Prostate gland (tissue), 2 donors: ENCODE data around the gene MARF1. TPM values are rescaled to one million over a fixed set of nuclear protein-coding genes. Genes with fewer than 3 reads are reported as not detected.
"Not testable (repeated sequence)": the region's sequence is repeated elsewhere in the genome, so short reads cannot be mapped to it uniquely, and the experiment has no call there.

Experiments used
- DNase-seq: peaks from one replicate; pipeline ENCODE4 v3.0.0-alpha.2; 2019; ENCODE audit warnings: low spot score
- H3K27ac ChIP-seq, 2 donors: fragments of 200-600 bp; sonication (generic); 2 replicates each; pipeline ENCODE4 v1.5.1; 2017 to 2019
- H3K27me3 ChIP-seq: fragments of 200-600 bp; sonication (generic); replicated peaks from 2 replicates; pipeline ENCODE4 v1.5.1; 2019; ENCODE audit not compliant: insufficient read depth
- H3K36me3 ChIP-seq, 2 donors: fragments of 200-600 bp; sonication (generic); 1 replicate in 1 of 2; 2 replicates in 1 of 2; pipeline versions ENCODE4 v1.5.1 to v1.8.1; 2017 to 2019
- H3K4me1 ChIP-seq: fragments of 200-600 bp; sonication (generic); replicated peaks from 2 replicates; pipeline ENCODE4 v1.5.1; 2019
- H3K4me3 ChIP-seq, 2 donors: fragments of 200-600 bp; sonication (generic); 2 replicates each; pipeline ENCODE4 v1.5.1; 2017 to 2019
- H3K9me3 ChIP-seq: fragments of 200-600 bp; sonication (generic); 2 replicates; pipeline ENCODE4 v1.5.1; 2017
- CTCF ChIP-seq, 4 experiments: fragments of 200-600 bp in 2 of 4; fragments of 450-650 bp in 2 of 4; sonication (generic) in 2 of 4; IDR thresholded peaks; 1 replicate in 3 of 4; 2 replicates in 1 of 4; pipeline ENCODE4 v1.5.1; 2016 to 2019; ENCODE audit warnings: antibody characterized with exemption in 4 of 4, mild to moderate bottlenecking in 2 of 4, moderate library complexity in 2 of 4
- POLR2A ChIP-seq: fragments of 450-650 bp; IDR thresholded peaks from one replicate; pipeline ENCODE4 v1.6.1; 2016; ENCODE audit warnings: antibody characterized with exemption, mild to moderate bottlenecking
- POLR2AphosphoS5 ChIP-seq: sonication (generic); formaldehyde crosslinking; IDR thresholded peaks from one replicate; pipeline ENCODE4 v1.6.1; 2017; ENCODE audit warnings: antibody characterized with exemption
- WGBS: methylation state at CpG from one replicate; pipeline ENCODE4 v1.1.5; 2018; 5-methylcytosine and 5-hydroxymethylcytosine counted together
- intact Hi-C: fragments of 100-400 bp; cut with DNase I; formaldehyde crosslinking; loops from one replicate; pipeline ENCODE4 v1.14.2; 2022
- total RNA-seq, 2 donors: library from RNA; depleted of rRNA; stranded (reverse); fragments of >200 nt; gene quantifications; one replicate each; pipeline ENCODE4 v1.1.0, GENCODE V29; 2016

MARF1 gene
- total RNA-seq, 2 donors from 2014 or later: 33.3 to 54.2 TPM

GRCh38 chr16:15574614-15574948 lies 68.4 kb downstream of the MARF1 start:
- DNase-seq: no peak
- intact Hi-C loops: no loop called here
- Histone ChIP-seq H3K27me3 (no peaks in the 10 kb centered on the region), H3K36me3 (no peaks in the 10 kb centered on the region), H3K9me3 (no peaks in the 10 kb centered on the region), H3K27ac (no peak overlapping the region), H3K4me3 (no peak overlapping the region), H3K4me1 (peaks cover 13% of the 10 kb centered on the region)
- TF ChIP-seq CTCF (IDR thresholded peaks at IDR 0.05) (no peak), POLR2AphosphoS5 (no peak), POLR2A (no peak)
- 95% methylated on average over 10 of the region's 10 CpGs for whole genome bisulfite sequencing

DNA sequence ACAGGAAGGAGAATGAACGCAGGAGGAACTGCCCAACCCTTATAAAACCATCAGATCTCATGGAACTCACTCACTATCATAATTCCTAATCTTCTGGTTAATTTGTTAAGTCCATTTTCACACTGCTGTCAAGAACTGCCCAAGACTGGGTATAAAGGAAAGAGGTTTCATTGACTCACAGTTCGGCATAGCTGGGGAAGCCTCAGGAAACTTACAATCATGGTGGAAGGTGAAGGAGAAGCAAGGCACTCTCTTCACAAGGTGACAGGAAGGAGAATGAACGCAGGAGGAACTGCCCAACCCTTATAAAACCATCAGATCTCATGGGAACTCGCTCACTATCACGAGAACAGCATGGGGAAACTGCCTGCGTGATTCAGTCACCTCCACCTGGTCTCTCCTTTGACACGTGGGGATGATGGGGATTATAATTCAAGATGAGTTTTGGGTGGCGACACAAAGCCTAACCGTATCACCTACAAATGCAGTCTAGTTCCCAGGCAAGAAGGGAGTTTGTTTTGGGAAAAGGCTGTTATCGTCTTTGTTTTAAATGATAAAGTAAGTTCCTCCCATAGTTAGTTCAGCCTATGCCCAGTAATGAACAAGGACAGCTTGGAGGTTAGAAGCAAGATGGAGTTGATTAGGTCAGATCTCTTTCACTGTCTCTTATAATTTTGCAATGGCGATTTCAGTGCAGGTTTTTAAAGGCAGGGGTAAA lies 68.9 kb downstream of the MARF1 start:
- H3K27me3 ChIP-seq, H3K36me3 ChIP-seq, intact Hi-C loops, H3K9me3 ChIP-seq, DNase-seq, H3K27ac ChIP-seq, H3K4me3 ChIP-seq: not testable (repeated sequence)
- 94% methylated on average over 11 of the region's 11 CpGs for WGBS
- H3K4me1 ChIP-seq: peaks cover 13% of the 10 kb centered on the region

DNA sequence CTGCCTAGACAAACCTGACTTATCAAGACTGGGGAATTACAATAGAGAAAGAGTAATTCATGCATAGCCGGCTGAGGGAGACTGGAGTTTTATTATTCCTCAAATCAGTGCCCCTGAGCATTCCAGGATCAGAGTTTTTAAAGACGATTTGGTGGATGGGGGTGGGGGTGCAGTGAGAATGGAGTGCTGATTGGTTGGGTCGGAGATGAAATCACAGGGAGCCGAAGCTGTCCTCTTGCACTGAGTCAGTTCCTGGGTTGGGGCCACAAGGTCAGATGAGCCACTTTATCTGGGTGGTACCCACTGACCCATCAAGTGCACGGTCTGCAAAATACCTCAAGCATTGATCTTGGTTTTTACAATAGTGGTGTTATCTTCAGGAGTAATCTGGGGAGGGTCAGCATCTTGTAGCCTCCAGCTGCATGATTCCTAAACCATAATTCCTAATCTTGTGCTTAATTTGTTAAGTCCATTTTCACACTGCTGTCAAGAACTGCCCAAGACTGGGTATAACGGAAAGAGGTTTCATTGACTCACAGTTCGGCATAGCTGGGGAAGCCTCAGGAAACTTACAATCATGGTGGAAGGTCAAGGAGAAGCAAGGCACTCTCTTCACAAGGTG lies 69.6 kb downstream of the MARF1 start:
- intact Hi-C loops: no loop called here
- Histone ChIP-seq H3K27ac (peak overlapping the region in 1 of 2 donors; percentile 0), H3K36me3 (no peaks in the 10 kb centered on the region), H3K27me3 (no peaks in the 10 kb centered on the region), H3K9me3 (no peaks in the 10 kb centered on the region), H3K4me1 (peaks cover 13% of the 10 kb centered on the region), H3K4me3 (no peak overlapping the region)
- TF ChIP-seq POLR2AphosphoS5 (no peak), POLR2A (no peak), CTCF (IDR thresholded peaks at IDR 0.05) (no peak)
- WGBS: 87% methylated on average over 7 of the region's 7 CpGs
- no peak for DNase-seq

- H3K36me3 ChIP-seq: no peaks in the 10 kb centered on the region
- H3K27ac ChIP-seq: peak overlapping the region in 1 of 2 donors; percentile 0
- H3K27me3 ChIP-seq: no peaks in the 10 kb centered on the region
- intact Hi-C loops: no loop called here
- TF ChIP-seq POLR2AphosphoS5: peak; percentile 73
- no peak for TF ChIP-seq POLR2A
- peaks cover 8% of the 10 kb centered on the region for H3K4me1 ChIP-seq
- WGBS: 25% methylated on average over 9 of the region's 9 CpGs
- no peaks in the 10 kb centered on the region for H3K9me3 ChIP-seq
- H3K4me3 ChIP-seq: no peak overlapping the region
- DNase-seq: no peak
Observed at GRCh38 chr16:15572329-15573001, 70.5 kb downstream of the MARF1 start.

DNA sequence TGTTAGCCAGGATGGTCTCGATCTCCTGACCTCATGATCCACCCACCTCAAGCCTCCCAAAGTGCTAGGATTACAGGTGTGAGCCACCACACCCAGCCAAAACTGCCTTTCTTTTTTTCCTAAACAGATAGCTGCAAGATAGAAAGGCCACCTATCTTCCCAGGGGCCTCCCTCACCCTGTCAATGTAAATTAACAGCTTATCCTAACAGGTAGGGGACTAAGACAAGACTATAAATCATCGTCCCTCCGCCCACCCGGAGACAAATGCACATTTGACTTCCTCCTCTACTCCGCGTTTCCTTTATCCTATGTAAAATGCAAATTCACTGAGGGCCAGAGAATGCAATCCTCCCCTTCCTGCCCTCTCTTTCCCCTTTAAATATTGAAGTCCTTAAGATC lies 71.4 kb downstream of the MARF1 start:
- WGBS: 78% methylated on average over 6 of the region's 6 CpGs
- Histone ChIP-seq H3K27me3 (no peaks in the 10 kb centered on the region), H3K27ac (no peak overlapping the region), H3K4me1 (peaks cover 5% of the 10 kb centered on the region), H3K9me3 (no peaks in the 10 kb centered on the region), H3K4me3 (no peak overlapping the region), H3K36me3 (no peaks in the 10 kb centered on the region)
- DNase-seq: no peak
- no peak for TF ChIP-seq CTCF (IDR thresholded peaks at IDR 0.05)
- intact Hi-C loops: no loop called here

GRCh38 chr16:15570666-15571065 lies 72.3 kb downstream of the MARF1 start:
- H3K9me3 ChIP-seq, H3K27me3 ChIP-seq, DNase-seq, H3K27ac ChIP-seq, H3K36me3 ChIP-seq, intact Hi-C loops, H3K4me3 ChIP-seq, H3K4me1 ChIP-seq: not testable (repeated sequence)
- WGBS: 93% methylated on average over 4 of the region's 4 CpGs
